Suprapubic skin (tissue), 4 donors: ENCODE data around the gene MGST2. TPM values are rescaled to one million over a fixed set of nuclear protein-coding genes. Genes with fewer than 3 reads are reported as not detected.

Source experiments
- DNase-seq, 2 donors: peaks; one replicate each; pipeline ENCODE4 v3.0.0-alpha.2; 2019; ENCODE audit warnings: low spot score in 2 of 2
- H3K27ac ChIP-seq: fragments of 200-600 bp; sonication (generic); one replicate; pipeline ENCODE4 v1.5.1; 2019
- H3K27me3 ChIP-seq: fragments of 200-600 bp; sonication (generic); one replicate; pipeline ENCODE4 v1.5.1; 2019
- H3K36me3 ChIP-seq: fragments of 200-600 bp; sonication (generic); one replicate; pipeline ENCODE4 v1.5.1; 2019
- H3K4me1 ChIP-seq: fragments of 200-600 bp; sonication (generic); one replicate; pipeline ENCODE4 v1.5.1; 2019
- H3K4me3 ChIP-seq: fragments of 200-600 bp; sonication (generic); one replicate; pipeline ENCODE4 v1.5.1; 2019; ENCODE audit warnings: mild to moderate bottlenecking
- H3K9me3 ChIP-seq: fragments of 200-600 bp; sonication (generic); one replicate; pipeline ENCODE4 v1.5.1; 2019
- CTCF ChIP-seq, 2 donors: fragments of 200-600 bp in 1 of 2; fragments of 450-650 bp in 1 of 2; sonication (generic) in 1 of 2; IDR thresholded peaks; one replicate each; pipeline ENCODE4 v1.5.1; 2016 to 2019; ENCODE audit warnings: antibody characterized with exemption in 2 of 2, mild to moderate bottlenecking in 1 of 2, moderate library complexity in 1 of 2
- EP300 ChIP-seq: sonication (generic); formaldehyde crosslinking; IDR thresholded peaks from one replicate; pipeline ENCODE4 v1.6.1; 2017; ENCODE audit warnings: antibody characterized with exemption
- POLR2A ChIP-seq, 2 donors: fragments of 450-650 bp; IDR thresholded peaks; one replicate each; pipeline ENCODE4 v1.6.1; 2017; ENCODE audit warnings: antibody characterized with exemption in 2 of 2, mild to moderate bottlenecking in 2 of 2, moderate library complexity in 2 of 2
- POLR2AphosphoS5 ChIP-seq, 3 donors: sonication (generic); formaldehyde crosslinking; IDR thresholded peaks; one replicate each; pipeline ENCODE4 v1.6.1; 2017; ENCODE audit warnings: antibody characterized with exemption in 3 of 3
- WGBS: methylation state at CpG from one replicate; pipeline ENCODE4 v1.1.5; 2018; 5-methylcytosine and 5-hydroxymethylcytosine counted together
- total RNA-seq, 4 donors: library from RNA; depleted of rRNA; stranded (reverse); fragments of >200 nt; gene quantifications; one replicate each; pipeline ENCODE4 v1.1.0, GENCODE V29; 2016

MGST2 gene
- total RNA-seq, 4 donors from 2014 or later: 98.7 to 157 (median 128) TPM

- peak; percentile 55 to 92 for TF ChIP-seq CTCF (IDR thresholded peaks at IDR 0.05)
- TF ChIP-seq EP300: no peak
- peak in 2 of 3 donors; percentile 33 to 59 for TF ChIP-seq POLR2AphosphoS5 (IDR thresholded peaks at IDR 0.05)
- Histone ChIP-seq H3K27me3 (no peaks in the 10 kb centered on the region), H3K9me3 (no peaks in the 10 kb centered on the region), H3K4me1 (peaks cover 34% of the 10 kb centered on the region), H3K4me3 (peak overlapping the region; percentile 53), H3K27ac (peak overlapping the region; percentile 55), H3K36me3 (no peaks in the 10 kb centered on the region)
- DNase-seq: peak; percentile 89
- 3% methylated on average over 12 of the region's 42 CpGs for WGBS
These were observed 69.3 kb downstream of the MGST2 start for GRCh38 chr4:139734875-139735380.

DNA sequence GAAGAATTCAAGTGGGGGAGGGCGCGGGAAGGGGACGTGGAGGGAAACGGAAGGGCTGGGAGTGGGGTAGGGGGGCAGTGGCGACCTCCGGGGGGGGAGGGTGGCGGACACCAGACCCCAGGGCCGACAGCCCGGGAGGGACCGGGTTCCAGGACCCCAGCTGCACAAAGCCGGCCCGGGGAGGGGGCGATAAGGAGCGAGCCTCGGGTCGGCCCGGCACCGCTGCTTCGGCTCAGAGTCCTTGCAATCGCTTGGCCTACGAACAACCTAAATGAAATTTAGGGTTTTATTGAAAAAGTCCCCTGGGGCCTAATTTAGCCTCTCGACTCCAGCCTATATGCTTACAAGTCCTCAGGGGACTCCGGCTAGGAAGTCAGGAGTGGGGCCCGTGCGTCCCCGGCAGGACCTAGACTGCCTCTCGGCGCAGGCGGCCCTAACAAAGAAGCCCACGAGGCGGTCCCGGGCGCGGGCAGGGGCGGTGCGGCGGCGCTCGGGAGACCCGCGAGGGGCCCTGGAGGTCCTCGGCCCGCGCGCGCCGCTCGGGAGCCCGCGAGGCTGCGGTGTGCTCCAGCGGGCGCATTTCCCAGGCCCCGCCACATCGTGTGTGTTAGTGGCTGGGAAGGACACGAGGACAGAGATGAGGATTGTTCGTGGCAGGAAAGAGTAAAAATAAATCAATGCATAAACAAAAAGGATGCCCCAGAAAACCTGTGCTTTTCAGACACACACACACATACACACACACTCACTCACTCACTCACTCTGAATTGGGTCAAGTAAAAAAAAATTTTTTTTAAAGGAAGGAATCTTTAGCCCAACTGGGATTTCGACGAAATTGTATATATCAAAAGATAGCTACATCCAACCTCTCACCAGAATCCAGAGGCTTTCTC is 70.0 kb downstream of the MGST2 start:
- Histone ChIP-seq H3K4me3 (peak overlapping the region; percentile 53), H3K9me3 (no peaks in the 10 kb centered on the region), H3K27ac (peak overlapping the region; percentile 55), H3K4me1 (peaks cover 41% of the 10 kb centered on the region), H3K36me3 (no peaks in the 10 kb centered on the region), H3K27me3 (no peaks in the 10 kb centered on the region)
- WGBS: 22% methylated on average over 37 of the region's 59 CpGs
- peak in 1 of 2 donors; percentile 76 for DNase-seq
- no peak for TF ChIP-seq CTCF (IDR thresholded peaks at IDR 0.05)
- TF ChIP-seq POLR2AphosphoS5 (IDR thresholded peaks at IDR 0.05): no peak
- no peak for TF ChIP-seq POLR2A (IDR thresholded peaks at IDR 0.05)
- no peak for TF ChIP-seq EP300

GRCh38 chr4:139736274-139736660 is 70.6 kb downstream of the MGST2 start:
- H3K27ac ChIP-seq: no peak overlapping the region
- peaks cover 48% of the 10 kb centered on the region for H3K4me1 ChIP-seq
- no peak for DNase-seq
- no peaks in the 10 kb centered on the region for H3K27me3 ChIP-seq
- no peaks in the 10 kb centered on the region for H3K9me3 ChIP-seq
- no peaks in the 10 kb centered on the region for H3K36me3 ChIP-seq
- no peak overlapping the region for H3K4me3 ChIP-seq
- TF ChIP-seq POLR2A (IDR thresholded peaks at IDR 0.05): no peak
- TF ChIP-seq POLR2AphosphoS5 (IDR thresholded peaks at IDR 0.05): no peak
- no peak for TF ChIP-seq EP300
- TF ChIP-seq CTCF (IDR thresholded peaks at IDR 0.05): no peak
- 73% methylated on average over 5 of the region's 5 CpGs for WGBS

GRCh38 chr4:139736661-139737060 is 71.0 kb downstream of the MGST2 start:
- H3K36me3 ChIP-seq: no peaks in the 10 kb centered on the region
- no peak overlapping the region for H3K4me3 ChIP-seq
- no peaks in the 10 kb centered on the region for H3K27me3 ChIP-seq
- TF ChIP-seq CTCF (IDR thresholded peaks at IDR 0.05) (no peak), POLR2AphosphoS5 (IDR thresholded peaks at IDR 0.05) (no peak), EP300 (no peak), POLR2A (IDR thresholded peaks at IDR 0.05) (no peak)
- peaks cover 51% of the 10 kb centered on the region for H3K4me1 ChIP-seq
- H3K9me3 ChIP-seq: no peaks in the 10 kb centered on the region
- WGBS: 97% methylated on average over 2 of the region's 2 CpGs
- no peak for DNase-seq
- H3K27ac ChIP-seq: no peak overlapping the region

GRCh38 chr4:139738846-139739613 is 73.4 kb downstream of the MGST2 start:
- Histone ChIP-seq H3K27ac (no peak overlapping the region), H3K36me3 (no peaks in the 10 kb centered on the region), H3K27me3 (no peaks in the 10 kb centered on the region), H3K9me3 (no peaks in the 10 kb centered on the region), H3K4me1 (peaks cover 45% of the 10 kb centered on the region), H3K4me3 (no peak overlapping the region)
- DNase-seq: no peak
- TF ChIP-seq CTCF (IDR thresholded peaks at IDR 0.05): no peak
- no peak for TF ChIP-seq POLR2A (IDR thresholded peaks at IDR 0.05)
- no peak for TF ChIP-seq EP300
- TF ChIP-seq POLR2AphosphoS5 (IDR thresholded peaks at IDR 0.05): no peak
- WGBS: 97% methylated on average over 2 of the region's 2 CpGs
